ENCODE measurements around the gene CTSD. TPM values are rescaled to one million over a fixed set of nuclear protein-coding genes. Genes with fewer than 3 reads are reported as not detected.

The CTSD gene
- total RNA-seq, 1 donor: 63.9 TPM

DNA sequence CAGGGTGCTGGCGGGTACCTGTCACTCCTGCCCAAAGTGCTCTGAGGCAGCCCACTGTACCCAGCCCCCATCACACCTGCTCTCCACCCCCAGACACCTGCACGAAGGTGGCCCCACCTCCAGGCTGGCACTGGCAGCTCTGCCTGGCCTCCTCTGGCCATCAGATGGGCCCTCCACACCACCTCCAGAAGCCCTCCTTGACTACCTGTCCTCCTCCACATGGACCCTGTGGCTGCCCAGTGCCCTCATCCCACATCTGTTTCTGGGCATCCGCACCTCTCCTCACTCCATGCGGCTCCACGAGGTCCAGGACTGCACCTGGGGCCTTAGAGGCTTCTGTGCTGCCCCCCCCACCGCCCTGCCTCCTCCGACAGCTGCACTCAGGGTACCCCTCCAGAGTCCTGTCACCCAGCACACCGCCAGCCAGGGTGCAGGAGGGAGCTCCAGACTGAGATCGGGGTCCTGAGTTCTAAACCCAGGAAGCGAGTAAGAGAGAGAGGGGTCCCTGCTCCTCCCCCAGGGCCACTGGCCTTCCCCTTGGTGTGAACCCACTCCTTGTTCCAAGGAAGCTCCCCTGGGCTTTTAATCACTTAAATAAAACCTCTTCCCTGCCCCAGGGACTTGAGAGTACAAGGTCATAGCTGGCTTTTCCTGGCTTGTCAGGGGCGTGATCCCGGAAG is 1.7 kb downstream of the CTSD start:
- peak overlapping the region; percentile 74 for H3K4me3 ChIP-seq (ENCODE audit: low read depth, low read length)
- DNase-seq (ENCODE audit: low read depth): peak; percentile 48
- TF ChIP-seq, protein P1, sequence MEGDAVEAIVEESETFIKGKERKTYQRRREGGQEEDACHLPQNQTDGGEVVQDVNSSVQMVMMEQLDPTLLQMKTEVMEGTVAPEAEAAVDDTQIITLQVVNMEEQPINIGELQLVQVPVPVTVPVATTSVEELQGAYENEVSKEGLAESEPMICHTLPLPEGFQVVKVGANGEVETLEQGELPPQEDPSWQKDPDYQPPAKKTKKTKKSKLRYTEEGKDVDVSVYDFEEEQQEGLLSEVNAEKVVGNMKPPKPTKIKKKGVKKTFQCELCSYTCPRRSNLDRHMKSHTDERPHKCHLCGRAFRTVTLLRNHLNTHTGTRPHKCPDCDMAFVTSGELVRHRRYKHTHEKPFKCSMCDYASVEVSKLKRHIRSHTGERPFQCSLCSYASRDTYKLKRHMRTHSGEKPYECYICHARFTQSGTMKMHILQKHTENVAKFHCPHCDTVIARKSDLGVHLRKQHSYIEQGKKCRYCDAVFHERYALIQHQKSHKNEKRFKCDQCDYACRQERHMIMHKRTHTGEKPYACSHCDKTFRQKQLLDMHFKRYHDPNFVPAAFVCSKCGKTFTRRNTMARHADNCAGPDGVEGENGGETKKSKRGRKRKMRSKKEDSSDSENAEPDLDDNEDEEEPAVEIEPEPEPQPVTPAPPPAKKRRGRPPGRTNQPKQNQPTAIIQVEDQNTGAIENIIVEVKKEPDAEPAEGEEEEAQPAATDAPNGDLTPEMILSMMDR (IDR thresholded peaks at IDR 0.05; ENCODE audit: insufficient read depth, low read depth, low read length): no peak

DNA sequence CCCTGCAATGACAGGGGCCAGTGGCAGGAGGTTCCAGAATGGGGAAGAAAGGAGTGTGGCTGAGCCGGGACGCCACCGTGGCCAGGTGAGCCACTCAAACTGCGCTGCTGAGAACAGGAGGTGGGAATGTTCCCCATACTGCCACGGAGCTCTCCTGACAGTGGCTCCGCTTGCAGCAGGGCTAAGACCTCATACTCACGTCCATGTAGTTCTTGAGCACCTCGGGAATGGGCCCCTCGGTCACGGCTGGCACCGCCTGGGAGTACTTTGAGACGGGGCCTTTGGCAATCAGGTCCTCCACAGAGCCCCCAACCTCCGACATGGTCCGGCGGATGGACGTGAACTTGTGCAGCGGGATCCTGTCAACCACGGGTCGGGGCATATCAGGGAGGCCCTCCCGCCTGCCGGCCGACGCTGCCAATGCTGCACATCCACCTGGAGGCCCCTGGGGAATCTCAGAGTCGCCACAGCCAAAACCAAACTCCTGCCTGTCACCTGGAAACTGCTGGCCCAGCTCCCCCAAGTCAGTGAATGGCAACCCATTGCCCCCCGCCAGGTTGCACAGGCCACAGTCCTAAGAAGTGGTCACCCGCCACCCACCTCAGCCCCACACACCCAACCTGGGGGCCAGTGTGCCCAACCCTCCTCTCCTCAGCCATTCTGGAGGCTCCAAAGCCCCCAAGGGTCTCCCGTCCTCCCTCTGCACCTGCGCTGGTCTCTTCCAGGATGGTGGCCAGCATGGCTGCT is 2.4 kb downstream of the CTSD start:
- TF ChIP-seq, protein P1 (IDR thresholded peaks at IDR 0.05; ENCODE audit: insufficient read depth, low read depth, low read length): no peak
- H3K4me3 ChIP-seq (ENCODE audit: low read depth, low read length): no peak overlapping the region
- DNase-seq (ENCODE audit: low read depth): no peak

DNA sequence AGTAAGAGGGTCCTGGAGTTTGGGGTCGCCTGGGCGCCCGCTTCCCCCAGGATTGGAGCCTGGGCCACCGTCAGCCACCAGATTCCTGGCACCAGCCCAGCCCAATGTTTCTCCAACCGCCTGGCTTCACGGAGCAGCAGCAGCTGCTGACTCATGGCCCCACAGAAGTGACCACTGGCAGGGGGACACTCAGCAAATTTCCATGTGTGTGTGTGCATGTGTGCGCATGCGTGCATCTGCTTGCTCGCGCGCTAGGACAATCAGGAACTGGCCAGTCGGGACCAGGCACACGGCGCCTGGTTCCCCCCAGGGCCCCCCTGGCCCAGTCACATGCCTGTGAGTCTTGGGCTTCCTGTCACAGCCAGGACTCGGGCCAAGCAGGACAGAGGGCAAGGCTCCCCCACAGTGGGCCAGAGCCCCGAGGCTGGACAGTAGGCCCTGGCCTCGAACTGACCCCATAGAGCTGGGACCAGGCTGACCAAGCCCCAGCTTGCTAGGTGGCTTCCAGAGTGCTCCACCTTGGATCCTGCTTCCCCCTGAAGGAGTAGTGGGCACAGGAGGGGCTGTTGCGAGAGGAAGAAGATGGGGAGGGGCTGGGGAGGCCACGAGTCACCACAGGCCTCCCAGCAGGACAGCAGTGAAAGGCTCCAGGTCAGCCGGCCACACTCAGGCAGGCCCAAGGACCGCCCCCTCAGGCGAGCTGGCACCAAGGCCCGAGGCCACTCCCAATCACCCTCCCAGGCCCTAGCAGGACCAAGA is 3.2 kb downstream of the CTSD start:
- H3K4me3 ChIP-seq (ENCODE audit: low read depth, low read length): no peak overlapping the region
- TF ChIP-seq, protein P1 (IDR thresholded peaks at IDR 0.05; ENCODE audit: insufficient read depth, low read depth, low read length): no peak
- peak; percentile 61 for DNase-seq (ENCODE audit: low read depth)

DNA sequence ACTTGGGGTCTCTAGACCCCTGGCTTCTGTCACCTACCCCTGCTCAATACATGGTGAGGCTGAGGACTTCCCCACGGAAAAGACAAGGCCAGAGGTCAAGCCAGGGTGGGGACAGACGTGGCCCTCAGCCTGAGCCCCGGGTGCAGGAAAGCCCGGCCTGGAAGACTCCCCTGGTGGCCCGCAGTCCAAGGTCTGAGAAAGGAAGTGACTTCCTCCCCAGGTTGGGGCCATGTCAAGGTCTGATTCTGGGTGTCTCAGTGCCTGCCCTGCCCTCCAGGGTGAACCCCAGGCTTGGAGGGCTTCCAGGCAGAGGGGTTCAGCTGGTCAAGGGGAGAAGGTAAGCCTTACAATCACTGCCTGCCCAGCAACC is 3.9 kb downstream of the CTSD start:
- no peak overlapping the region for H3K4me3 ChIP-seq (ENCODE audit: low read depth, low read length)
- no peak for DNase-seq (ENCODE audit: low read depth)
- TF ChIP-seq, protein P1 (IDR thresholded peaks at IDR 0.05; ENCODE audit: insufficient read depth, low read depth, low read length): no peak

DNA sequence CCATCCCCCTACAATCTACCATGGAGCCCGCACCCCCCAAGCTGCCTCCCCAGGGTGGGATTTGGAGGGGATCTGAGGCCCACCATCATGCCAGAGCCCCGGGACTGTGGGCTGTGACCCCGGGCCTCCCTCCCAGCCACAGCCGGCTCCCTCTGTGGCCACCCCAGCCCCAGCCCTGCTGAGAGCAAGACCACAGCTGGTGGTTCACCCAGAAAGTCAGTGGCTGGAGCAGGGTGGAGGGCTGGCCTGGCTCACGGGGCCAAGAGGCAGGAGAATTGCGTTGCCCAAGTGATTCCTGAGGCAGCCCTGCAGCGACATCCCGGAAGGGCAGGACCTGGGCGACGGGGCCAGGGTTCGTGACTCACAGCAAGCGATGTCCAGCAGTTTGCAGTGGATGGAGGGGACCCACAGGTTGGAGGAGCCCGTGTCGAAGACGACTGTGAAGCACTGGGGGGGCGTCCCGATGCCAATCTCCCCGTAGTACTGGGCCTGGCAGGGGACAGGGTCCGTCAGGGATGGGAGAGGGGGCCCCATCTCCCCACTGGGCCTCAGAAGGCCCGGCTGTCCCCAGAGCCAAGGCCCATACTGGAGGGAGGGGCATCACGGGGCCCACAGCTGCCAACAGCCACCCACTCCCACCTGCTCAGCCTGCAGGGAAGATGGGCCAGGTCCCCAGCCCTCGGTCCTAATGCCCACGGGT is 4.4 kb downstream of the CTSD start:
- no peak overlapping the region for H3K4me3 ChIP-seq (ENCODE audit: low read depth, low read length)
- DNase-seq (ENCODE audit: low read depth): no peak
- TF ChIP-seq, protein P1 (IDR thresholded peaks at IDR 0.05; ENCODE audit: insufficient read depth, low read depth, low read length): no peak

DNA sequence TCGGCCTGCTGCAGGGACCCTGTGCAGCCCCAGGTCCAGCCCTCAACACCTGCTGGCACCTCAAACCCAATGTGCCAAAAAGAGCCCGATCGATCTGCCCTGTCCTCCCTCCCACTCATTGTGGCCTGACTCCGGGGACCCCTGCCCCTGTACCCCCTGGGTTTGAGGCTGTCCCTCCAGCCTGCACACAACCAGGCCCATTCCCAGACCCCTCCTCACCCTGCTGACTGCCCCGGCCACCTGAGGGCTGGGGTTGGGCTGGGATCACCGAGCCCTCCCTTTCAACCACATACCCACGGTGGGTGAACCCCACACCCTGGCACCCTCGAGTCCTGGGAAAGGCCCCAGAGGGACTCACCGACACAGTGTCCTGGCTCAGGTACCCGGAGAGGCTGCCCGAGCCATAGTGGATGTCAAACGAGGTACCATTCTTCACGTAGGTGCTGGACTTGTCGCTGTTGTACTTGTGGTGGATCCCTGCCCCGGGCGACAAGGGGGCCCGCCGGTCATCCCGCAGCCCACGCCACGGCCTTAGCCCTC is 5.0 kb downstream of the CTSD start:
- no peak overlapping the region for H3K4me3 ChIP-seq (ENCODE audit: low read depth, low read length)
- TF ChIP-seq, protein P1 (IDR thresholded peaks at IDR 0.05; ENCODE audit: insufficient read depth, low read depth, low read length): no peak
- no peak for DNase-seq (ENCODE audit: low read depth)

All from fibroblast of villous mesenchyme (primary cell).